Measurements from ENCODE around the gene CATSPERZ. TPM values are rescaled to one million over a fixed set of nuclear protein-coding genes. Genes with fewer than 3 reads are reported as not detected.

CATSPERZ gene
- total and polyA plus RNA-seq, 2 of the 13 experiments (the other 11 are each of a cell fraction or from before 2014, with no cell fraction given) = 0.22 to 0.48 TPM

- TF ChIP-seq SAP130 (CRISPR knock-in tag; IDR thresholded peaks at IDR 0.05; ENCODE audit: low read depth) (peak; percentile 46), ZNF253 (CRISPR knock-in tag; IDR thresholded peaks at IDR 0.05; ENCODE audit: borderline replicate concordance) (no peak), ZNF670 (CRISPR knock-in tag; IDR thresholded peaks at IDR 0.05; ENCODE audit: borderline replicate concordance) (no peak), ZNF142 (CRISPR knock-in tag; IDR thresholded peaks at IDR 0.05) (no peak), ZNF816 (CRISPR knock-in tag; IDR thresholded peaks at IDR 0.05; ENCODE audit: borderline replicate concordance) (no peak), SKIL (CRISPR knock-in tag; IDR thresholded peaks at IDR 0.05; ENCODE audit: borderline replicate concordance) (no peak), NFRKB (IDR thresholded peaks at IDR 0.05) (no peak), SP5 (CRISPR knock-in tag; IDR thresholded peaks at IDR 0.05; ENCODE audit: borderline replicate concordance, low read depth) (peak; percentile 28; the same call in 1 of the 2 replicates), ZNF234 (CRISPR knock-in tag; conservative IDR thresholded peaks at IDR 0.05) (no peak), MEIS2 (CRISPR knock-in tag; IDR thresholded peaks at IDR 0.05) (no peak), RCOR2 (CRISPR knock-in tag; IDR thresholded peaks at IDR 0.05) (no peak), JARID2 (CRISPR knock-in tag; IDR thresholded peaks at IDR 0.05; ENCODE audit: insufficient replicate concordance) (no peak), PREB (CRISPR knock-in tag; IDR thresholded peaks at IDR 0.05) (no peak), E2F2 (CRISPR knock-in tag; IDR thresholded peaks at IDR 0.05; ENCODE audit: borderline replicate concordance) (no peak; the same call in 1 of the 2 replicates), NFATC3 (CRISPR knock-in tag; IDR thresholded peaks at IDR 0.05) (no peak), KAT2B (IDR thresholded peaks at IDR 0.05; ENCODE audit: borderline replicate concordance, low read depth, low read length) (no peak), HNF4G (IDR thresholded peaks at IDR 0.05; ENCODE audit: borderline replicate concordance, low read depth, low read length) (no peak), HNF4G (CRISPR knock-in tag; IDR thresholded peaks at IDR 0.05; ENCODE audit: borderline replicate concordance, low read depth) (no peak), YEATS4 (CRISPR knock-in tag; IDR thresholded peaks at IDR 0.05; ENCODE audit: borderline replicate concordance) (peak; percentile 44)
Measured at GRCh38 chr11:64284962-64285884, 14.9 kb upstream of the CATSPERZ start, which contains the start of gene GPR137 (continued).

All from HepG2 (cell line).